ENCODE data around the gene SLCO3A1. TPM values are rescaled to one million over a fixed set of nuclear protein-coding genes. Genes with fewer than 3 reads are reported as not detected.

SLCO3A1 gene
- total RNA-seq, 4 donors from 2014 or later: 10.9 to 18.1 (median 14.2) TPM

- intact Hi-C loops (cut with DNase I): no loop called here
- 50% methylated on average over 5 of the region's 5 CpGs; no CpG with 5 or more reads in 1 of the 2 donors for WGBS, 2 donors
- H3K4me1 ChIP-seq: peaks cover 9 to 77% (median 49%) of the 10 kb centered on the region in 3 donors
- H3K9me3 ChIP-seq: no peaks in the 10 kb centered on the region
- H3K36me3 ChIP-seq: peaks cover 0 to 11% (median 0%) of the 10 kb centered on the region in 3 donors
- TF ChIP-seq POLR2A (IDR thresholded peaks at IDR 0.05): no peak
- TF ChIP-seq CTCF (IDR thresholded peaks at IDR 0.05): no peak
- no peak overlapping the region for H3K4me3 ChIP-seq
- peak overlapping the region in 1 of 4 donors; percentile 9 for H3K27ac ChIP-seq
- DNase-seq: no peak
- no peaks in the 10 kb centered on the region for H3K27me3 ChIP-seq
These were observed 9.5 kb downstream of the SLCO3A1 start for GRCh38 chr15:91862891-91863504.

GRCh38 chr15:91863621-91864255 lies 10.2 kb downstream of the SLCO3A1 start:
- 45 to 49% methylated on average over 7 of the region's 7 CpGs for WGBS, 2 donors

GRCh38 chr15:91864664-91865063 lies 11.2 kb downstream of the SLCO3A1 start:
- intact Hi-C loops (cut with DNase I): no loop called here
- WGBS, 2 donors: 71% methylated on average over 8 to 9 of the region's 9 CpGs

More at GRCh38 chr15:91863621-91864255, 10.2 kb downstream of the SLCO3A1 start:
- TF ChIP-seq CTCF (IDR thresholded peaks at IDR 0.05): no peak
- TF ChIP-seq POLR2A (IDR thresholded peaks at IDR 0.05): no peak
- intact Hi-C loops (cut with DNase I): no loop called here
- no peak overlapping the region for H3K4me3 ChIP-seq
- no peaks in the 10 kb centered on the region for H3K9me3 ChIP-seq
- DNase-seq: no peak
- peak overlapping the region in 2 of 4 donors; percentile 90 to 93 for H3K27ac ChIP-seq
- peaks cover 0 to 9% (median 0%) of the 10 kb centered on the region in 3 donors for H3K36me3 ChIP-seq
- H3K27me3 ChIP-seq: no peaks in the 10 kb centered on the region
- H3K4me1 ChIP-seq: peaks cover 9 to 84% (median 55%) of the 10 kb centered on the region in 3 donors

GRCh38 chr15:91865486-91865885 lies 12.0 kb downstream of the SLCO3A1 start:
- H3K4me3 ChIP-seq: no peak overlapping the region
- no peaks in the 10 kb centered on the region for H3K27me3 ChIP-seq
- H3K36me3 ChIP-seq: no peaks in the 10 kb centered on the region
- intact Hi-C loops (cut with DNase I): no loop called here
- H3K4me1 ChIP-seq: peaks cover 9 to 98% (median 66%) of the 10 kb centered on the region in 3 donors
- H3K9me3 ChIP-seq: no peaks in the 10 kb centered on the region
- H3K27ac ChIP-seq: peak overlapping the region; percentile 83 to 93 (median 86)
- 68 to 72% methylated on average over 7 of the region's 7 CpGs for WGBS, 2 donors
- DNase-seq: no peak
- TF ChIP-seq CTCF (IDR thresholded peaks at IDR 0.05) (no peak), POLR2A (IDR thresholded peaks at IDR 0.05) (no peak)

More at GRCh38 chr15:91864664-91865063, 11.2 kb downstream of the SLCO3A1 start:
- no peaks in the 10 kb centered on the region for H3K36me3 ChIP-seq
- H3K4me3 ChIP-seq: no peak overlapping the region
- peaks cover 9 to 93% (median 62%) of the 10 kb centered on the region in 3 donors for H3K4me1 ChIP-seq
- DNase-seq: no peak
- H3K27me3 ChIP-seq: no peaks in the 10 kb centered on the region
- peak overlapping the region; percentile 11 to 93 (median 86) for H3K27ac ChIP-seq
- no peak for TF ChIP-seq CTCF (IDR thresholded peaks at IDR 0.05)
- TF ChIP-seq POLR2A (IDR thresholded peaks at IDR 0.05): no peak
- H3K9me3 ChIP-seq: no peaks in the 10 kb centered on the region

GRCh38 chr15:91865950-91866349 lies 12.4 kb downstream of the SLCO3A1 start:
- Histone ChIP-seq H3K9me3 (no peaks in the 10 kb centered on the region), H3K27ac (peak overlapping the region; percentile 83 to 93 (median 86)), H3K4me1 (peaks cover 9 to 96% (median 66%) of the 10 kb centered on the region in 3 donors), H3K27me3 (no peaks in the 10 kb centered on the region), H3K4me3 (no peak overlapping the region), H3K36me3 (no peaks in the 10 kb centered on the region)
- intact Hi-C loops (cut with DNase I): no loop called here
- no peak for DNase-seq
- 48 to 58% methylated on average over 5 of the region's 5 CpGs for WGBS, 2 donors
- TF ChIP-seq POLR2A (IDR thresholded peaks at IDR 0.05): no peak
- TF ChIP-seq CTCF (IDR thresholded peaks at IDR 0.05): no peak
